NCI-H2029 treated with DMSO at 0.1 percent for 48 hours (cell line): ENCODE results near the gene SFPQ.
"Not testable (repeated sequence)": the region's sequence is repeated elsewhere in the genome, so short reads cannot be mapped to it uniquely, and the experiment has no call there.

ENCODE experiments used
- DNase-seq: peaks from one replicate; lab custom pipeline; 2025; lab: John Stamatoyannopoulos, UW

The SFPQ gene

GRCh38 chr1:35137590-35137989 lies 55.4 kb downstream of the SFPQ start:
- not testable (repeated sequence) for DNase-seq

GRCh38 chr1:35136780-35137179 lies 56.2 kb downstream of the SFPQ start:
- no peak for DNase-seq
